Measurements from ENCODE around the gene CLASP1.
"Not testable (repeated sequence)": the region's sequence is repeated elsewhere in the genome, so short reads cannot be mapped to it uniquely, and the experiment has no call there.

The CLASP1 gene

GRCh38 chr2:121582272-121582671 lies 67.0 kb downstream of the CLASP1 start:
- DNase-seq (ENCODE audit: low read depth), result no peak

GRCh38 chr2:121579309-121579708 lies 70.0 kb downstream of the CLASP1 start:
- DNase-seq (ENCODE audit: low read depth), result no peak

DNA sequence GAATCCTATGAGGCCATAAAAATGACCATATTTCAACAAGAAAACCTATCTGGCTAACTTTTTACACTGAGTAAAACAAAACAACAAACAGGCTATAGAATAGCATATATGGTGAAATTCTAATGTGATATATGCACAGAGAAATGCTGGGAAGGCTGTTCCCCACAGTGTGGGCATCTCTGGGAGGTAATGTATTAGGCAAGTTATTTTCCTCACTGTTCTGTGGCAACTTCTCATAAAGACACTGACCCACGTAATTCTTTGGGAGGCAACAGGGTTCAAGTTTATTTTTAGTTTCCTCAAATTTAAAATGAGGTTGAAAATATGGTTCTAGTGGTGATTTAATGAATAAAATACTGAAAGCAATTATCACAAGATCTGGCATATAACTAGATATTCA lies 71.9 kb downstream of the CLASP1 start:
- DNase-seq (ENCODE audit: low read depth), result no peak

GRCh38 chr2:121576263-121576662 lies 73.0 kb downstream of the CLASP1 start:
- DNase-seq (ENCODE audit: low read depth), result no peak

GRCh38 chr2:121575800-121576199 lies 73.5 kb downstream of the CLASP1 start:
- no peak for DNase-seq (ENCODE audit: low read depth)

DNA sequence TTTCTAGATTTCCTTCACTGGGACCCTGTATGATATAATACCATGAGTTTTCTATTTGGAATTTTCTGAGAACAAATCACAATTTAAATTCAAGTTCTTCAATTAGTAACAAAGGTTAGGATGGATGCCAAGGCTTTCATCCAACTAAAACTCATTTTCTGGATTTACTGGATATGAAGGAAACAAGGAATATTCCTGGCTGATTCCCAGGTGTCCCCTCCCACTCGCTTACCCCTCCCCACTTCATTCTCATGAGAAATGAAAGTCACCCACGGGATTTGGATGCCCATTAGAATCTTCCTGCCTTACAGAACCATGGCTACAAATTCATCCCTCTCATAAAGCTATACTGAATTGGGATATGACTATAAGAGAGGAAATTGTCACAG lies 78.6 kb downstream of the CLASP1 start:
- no peak for DNase-seq (ENCODE audit: low read depth)

- no peak for DNase-seq (ENCODE audit: low read depth)
Measured at GRCh38 chr2:121570036-121570666, 79.1 kb downstream of the CLASP1 start.

- DNase-seq (ENCODE audit: low read depth), result peak; percentile 13
Measured at GRCh38 chr2:121567957-121568409, 81.3 kb downstream of the CLASP1 start.

- no peak for DNase-seq (ENCODE audit: low read depth)
Measured at GRCh38 chr2:121567452-121567851, 81.8 kb downstream of the CLASP1 start.

GRCh38 chr2:121565389-121566250 lies 83.6 kb downstream of the CLASP1 start:
- DNase-seq (ENCODE audit: low read depth), result no peak

DNA sequence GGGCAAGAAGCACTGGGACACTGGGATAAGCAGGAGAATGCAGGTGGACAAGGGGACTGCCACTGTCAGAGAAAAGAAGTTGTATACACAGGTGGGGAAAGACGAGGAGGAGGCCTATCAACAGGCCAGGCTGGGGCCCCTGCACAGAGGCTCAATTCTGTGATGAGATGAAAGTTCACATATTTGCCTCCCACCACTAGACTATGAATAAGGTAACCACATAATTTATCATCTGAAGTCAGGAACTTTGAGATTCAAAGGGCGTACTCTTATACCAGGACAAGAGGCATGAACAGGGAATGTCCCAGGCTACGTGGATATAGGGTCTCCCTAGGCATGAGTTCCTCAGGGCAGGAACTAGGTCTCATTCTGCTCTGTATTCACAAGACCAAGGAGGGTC lies 84.4 kb downstream of the CLASP1 start:
- no peak for DNase-seq (ENCODE audit: low read depth)

- not testable (repeated sequence) for DNase-seq (ENCODE audit: low read depth)
Measured at GRCh38 chr2:121563754-121564153, 85.5 kb downstream of the CLASP1 start.

DNA sequence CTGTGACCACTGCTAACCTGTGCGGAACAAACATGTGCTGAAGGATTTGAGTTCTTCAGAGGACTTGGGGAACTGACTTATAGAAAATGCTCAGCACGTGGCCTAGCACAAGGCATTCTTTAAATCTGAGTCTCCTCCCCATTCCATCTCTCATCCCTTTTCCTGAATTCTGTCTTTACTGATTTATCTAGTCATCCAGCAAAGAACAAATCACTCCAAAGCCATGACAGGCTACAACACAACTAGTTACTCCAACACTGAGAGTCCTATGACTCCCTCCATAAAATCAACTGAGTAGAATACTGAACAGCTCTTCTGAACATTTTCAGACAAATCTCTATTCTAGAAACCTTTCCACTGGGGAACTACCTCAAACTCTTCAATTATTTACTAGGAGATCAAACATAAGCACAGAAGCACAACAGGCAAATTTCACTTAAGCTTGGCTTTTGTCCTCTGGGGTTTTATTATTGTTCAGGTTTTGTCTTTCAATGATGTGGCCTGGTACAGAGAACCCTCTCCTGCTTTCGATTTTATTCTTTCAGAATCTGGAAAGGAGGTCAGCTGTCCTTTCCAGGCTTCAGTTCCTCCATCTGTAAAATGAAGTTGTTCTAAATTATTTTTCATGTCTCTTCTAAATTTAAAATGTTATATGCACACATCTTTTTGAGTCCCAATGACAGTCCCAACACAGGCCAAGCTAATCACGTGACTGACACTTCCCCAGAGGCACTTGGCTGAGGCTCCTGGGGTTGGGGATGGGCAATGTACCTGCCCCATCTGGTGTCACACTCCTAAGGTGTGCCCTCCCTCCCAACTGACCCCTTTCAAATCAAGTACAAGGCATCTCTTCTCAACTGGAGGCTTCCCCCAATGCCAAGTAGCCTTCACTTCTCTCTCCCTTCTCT lies 86.7 kb downstream of the CLASP1 start:
- no peak for DNase-seq (ENCODE audit: low read depth)

DNA sequence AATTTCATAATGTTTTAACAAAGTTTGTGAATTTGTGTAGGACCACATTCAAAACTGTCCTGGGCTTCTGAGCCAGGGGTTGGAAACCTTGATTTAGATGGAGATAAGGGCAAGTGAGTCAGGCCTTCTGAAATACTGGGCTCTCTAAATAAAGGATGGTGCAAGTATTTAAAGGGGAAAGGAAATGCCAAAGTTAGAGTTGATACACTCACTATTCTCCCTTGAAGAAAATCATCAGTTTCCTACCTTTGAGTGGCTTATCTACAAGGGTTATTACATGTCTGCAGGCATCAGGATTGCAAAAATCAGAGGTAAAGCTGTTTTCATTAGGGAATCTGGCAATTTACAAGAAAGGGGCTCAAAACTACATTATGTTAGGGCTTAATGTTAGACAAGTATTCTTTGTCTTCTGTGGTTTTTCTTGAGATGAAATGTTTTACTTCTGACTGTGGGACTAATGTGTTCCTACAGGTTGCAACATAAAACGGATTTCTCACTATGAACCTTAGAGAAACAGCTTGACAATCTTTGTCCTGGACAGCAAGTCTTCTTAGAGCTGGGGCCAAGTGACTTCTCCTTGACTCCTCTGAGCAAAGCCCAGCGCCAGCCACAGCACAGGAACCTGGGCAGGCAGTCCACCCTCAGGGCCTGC lies 87.5 kb downstream of the CLASP1 start:
- peak; percentile 17 for DNase-seq (ENCODE audit: low read depth)

DNA sequence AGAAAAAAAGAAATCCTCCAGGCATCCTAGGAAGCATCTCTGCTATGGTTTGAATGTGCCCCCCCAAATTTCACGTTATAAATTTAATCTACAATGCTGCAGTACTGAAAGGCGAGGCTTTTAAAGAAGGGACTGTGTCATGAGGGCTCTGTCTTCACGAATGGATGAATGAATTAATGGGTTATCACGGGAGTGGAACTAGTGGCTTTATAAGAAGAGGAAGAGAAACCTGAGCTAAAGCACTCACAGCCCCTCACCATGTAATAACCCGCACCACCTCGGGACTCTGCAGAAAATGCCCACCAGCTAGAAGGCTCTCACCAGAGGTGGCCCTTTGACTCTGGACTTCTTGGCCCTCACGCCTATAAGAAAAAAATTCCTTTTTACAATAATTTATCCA lies 90.9 kb downstream of the CLASP1 start:
- DNase-seq (ENCODE audit: low read depth), result no peak

DNA sequence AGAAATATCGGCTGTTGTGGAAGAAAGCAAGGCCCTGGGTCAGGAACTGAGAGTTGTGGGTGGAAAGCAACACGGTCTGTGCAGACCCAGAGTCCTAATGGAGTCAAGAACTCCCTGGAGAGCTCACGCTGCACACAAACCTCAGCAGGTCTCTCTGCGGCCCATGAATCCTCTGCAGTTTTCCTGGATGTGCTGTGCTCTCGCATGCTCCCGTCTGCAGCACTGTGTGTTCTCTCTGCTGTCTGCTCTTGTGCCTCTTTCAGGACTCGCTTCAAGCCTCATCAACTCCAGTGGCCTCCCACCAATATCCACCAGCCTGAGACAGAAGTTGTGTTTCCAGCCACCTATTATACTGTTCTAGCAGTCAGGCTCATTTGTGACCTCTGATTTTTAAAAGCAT lies 94.3 kb downstream of the CLASP1 start:
- no peak for DNase-seq (ENCODE audit: low read depth)

GRCh38 chr2:121552477-121553180 lies 96.6 kb downstream of the CLASP1 start:
- not testable (repeated sequence) for DNase-seq (ENCODE audit: low read depth)

GRCh38 chr2:121550669-121551068 lies 98.6 kb downstream of the CLASP1 start:
- no peak for DNase-seq (ENCODE audit: low read depth)

GRCh38 chr2:121547646-121548045 lies 101.6 kb downstream of the CLASP1 start:
- no peak for DNase-seq (ENCODE audit: low read depth)

- DNase-seq (ENCODE audit: low read depth), result no peak
Measured at GRCh38 chr2:121545913-121546312, 103.3 kb downstream of the CLASP1 start.

DNA sequence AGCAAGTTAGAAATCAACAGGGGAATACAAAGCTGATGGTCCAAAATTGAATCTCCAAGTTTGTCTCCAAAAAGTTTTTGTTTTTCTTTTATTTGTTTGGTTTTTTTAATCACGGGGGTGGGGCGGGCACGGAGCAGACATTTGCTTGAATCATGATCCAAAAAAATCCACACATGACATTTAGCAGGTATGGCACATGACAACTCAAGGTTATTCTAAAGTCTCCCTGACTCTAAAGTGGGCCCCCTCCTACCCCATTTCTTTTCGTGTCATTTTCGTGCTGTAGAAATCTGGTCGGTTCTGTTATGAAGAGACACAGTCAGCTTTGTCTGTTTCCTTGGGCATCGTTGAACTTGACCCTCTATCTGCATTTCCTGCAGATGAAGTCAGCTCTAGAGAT lies 104.0 kb downstream of the CLASP1 start:
- DNase-seq (ENCODE audit: low read depth), result no peak
